GM10248 (cell line): Measurements from ENCODE around the gene WDFY4.

Source experiments
- CTCF ChIA-PET: fragments of 300-600 bp; sonication (Branson Sonifier 250); formaldehyde crosslinking; extraction: SDS; loops from one replicate; lab custom pipeline; 2021; ENCODE audit warnings: antibody characterized with exemption; lab: Yijun Ruan, JAX
- POLR2A ChIA-PET: fragments of 350-650 bp; sonication (Branson Sonifier 250); formaldehyde crosslinking; extraction: SDS; loops from one replicate; lab custom pipeline; 2020; ENCODE audit warnings: antibody characterized with exemption; lab: Yijun Ruan, JAX
- DNase-seq: peaks from one replicate; pipeline ENCODE4 v3.0.0; 2012; ENCODE audit errors: extremely low spot score
- CTCF ChIP-seq: IDR thresholded peaks from 2 replicates; pipeline ENCODE4 v1.5.1; 2012; ENCODE audit warnings: mild to moderate bottlenecking, low read depth; ENCODE audit errors: extremely low read depth, missing control alignments, control extremely low read depth

WDFY4 gene

DNA sequence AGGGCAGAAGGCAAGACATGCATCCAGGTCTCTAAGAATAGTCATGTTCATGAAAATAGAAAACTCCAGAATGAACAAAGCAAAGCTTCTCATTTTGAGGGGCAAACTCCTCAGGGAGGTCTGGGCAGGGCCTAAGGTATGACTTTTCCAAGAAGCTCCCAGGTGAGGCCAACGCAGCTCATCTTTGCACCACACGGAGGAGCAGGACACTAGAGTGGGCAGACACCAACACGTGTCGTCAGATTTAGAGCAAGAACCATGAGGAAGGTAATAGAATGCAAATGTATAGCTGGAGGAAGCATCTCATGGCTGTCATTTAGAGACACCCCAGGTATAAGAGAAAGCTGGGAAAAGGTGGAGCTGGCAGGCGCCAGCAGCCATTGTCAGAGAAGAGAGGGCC is 95.7 kb downstream of the WDFY4 start:
- no peak for TF ChIP-seq CTCF
- POLR2A ChIA-PET: no interaction called here
- no peak for DNase-seq
- CTCF ChIA-PET: interaction anchor here (0.8 to 1.2 kb wide), 3 partner anchors 10 to 20 kb away, joined by 3 to 4 read pairs (median 4); no protein-coding TSS in a partner anchor

GRCh38 chr10:48782386-48782785 is 97.7 kb downstream of the WDFY4 start:
- no peak for DNase-seq
- POLR2A ChIA-PET: no interaction called here
- TF ChIP-seq CTCF: no peak
- CTCF ChIA-PET: interaction anchor here (1.1 kb wide), 1 partner anchor 29 kb away, joined by 3 read pairs; no protein-coding TSS in a partner anchor

GRCh38 chr10:48784031-48784430 is 99.4 kb downstream of the WDFY4 start:
- no peak for DNase-seq
- ChIA-PET CTCF (interaction anchor here (0.8 to 1.3 kb wide), 2 partner anchors 9 to 10 kb away, joined by 3 read pairs; no protein-coding TSS in a partner anchor), POLR2A (no interaction called here)
- no peak for TF ChIP-seq CTCF

DNA sequence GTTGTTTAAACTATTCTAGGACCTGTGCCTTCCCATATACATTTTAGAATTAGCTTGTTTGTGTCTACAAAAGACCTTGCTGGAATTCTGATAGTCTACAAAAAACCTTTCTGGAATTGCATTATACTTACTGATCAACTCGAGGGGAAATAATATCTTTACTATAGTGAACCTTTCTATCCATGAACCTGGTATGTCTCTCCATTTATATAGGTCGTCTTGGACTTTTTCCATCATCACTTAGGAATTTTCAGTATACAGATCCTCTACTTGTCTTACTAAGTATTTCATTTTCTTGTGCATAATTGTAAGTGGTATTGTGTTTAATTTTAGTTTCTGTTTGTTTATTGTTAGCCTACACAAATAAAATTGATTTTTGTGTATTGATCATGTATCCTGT is 101.1 kb downstream of the WDFY4 start:
- TF ChIP-seq CTCF: no peak
- CTCF ChIA-PET: interaction anchor here (0.8 to 1.5 kb wide), 3 partner anchors 9 to 23 kb away, joined by 3 to 4 read pairs (median 4); no protein-coding TSS in a partner anchor
- POLR2A ChIA-PET: no interaction called here
- no peak for DNase-seq

GRCh38 chr10:48786606-48787282 is 102.1 kb downstream of the WDFY4 start:
- DNase-seq: no peak
- no peak for TF ChIP-seq CTCF
- ChIA-PET POLR2A (no interaction called here), CTCF (interaction anchor here (1.5 to 2.7 kb wide), 3 partner anchors 9 to 131 kb away, joined by 3 to 6 read pairs (median 5); no protein-coding TSS in a partner anchor)

GRCh38 chr10:48788554-48788953 is 103.9 kb downstream of the WDFY4 start:
- no peak for DNase-seq
- POLR2A ChIA-PET: no interaction called here
- TF ChIP-seq CTCF: no peak
- CTCF ChIA-PET: interaction anchor here (2.7 kb wide), 1 partner anchor 11 kb away, joined by 6 read pairs; no protein-coding TSS in a partner anchor
